Smooth muscle cell of trachea (primary cell): ENCODE results near the gene POMC. TPM values are rescaled to one million over a fixed set of nuclear protein-coding genes. Genes with fewer than 3 reads are reported as not detected.

ENCODE experiments used
- total RNA-seq: library from RNA; depleted of rRNA; stranded (reverse); fragments of >200 nt; gene quantifications from 2 replicates; pipeline ENCODE4 v1.2.1, GENCODE V29; 2014

Gene POMC
- 0.66 and 3.8 TPM in 2 replicates for total RNA-seq

GRCh38 chr2:25168256-25169072, at the start of gene POMC:
POMC (minus strand) TSS chr2:25168580; CDS start chr2:25164772, 3,808 bp downstream.

Other genes starting within 250 kb of the POMC start
- gene ADCY3, start 248.3 kb downstream of the POMC start, total RNA-seq: 40.6 and 66.2 TPM in 2 replicates
- 4.6 and 5.5 TPM in 2 replicates for gene DNAJC27, start 196.6 kb downstream of the POMC start, total RNA-seq
- 0.73 and 0.83 TPM in 2 replicates for gene EFR3B, start 126.5 kb downstream of the POMC start, total RNA-seq
- 15.7 and 18.4 TPM in 2 replicates for gene DNMT3A, start 173.3 kb upstream of the POMC start, total RNA-seq